ENCODE measurements around the gene HDHD3.

DNA sequence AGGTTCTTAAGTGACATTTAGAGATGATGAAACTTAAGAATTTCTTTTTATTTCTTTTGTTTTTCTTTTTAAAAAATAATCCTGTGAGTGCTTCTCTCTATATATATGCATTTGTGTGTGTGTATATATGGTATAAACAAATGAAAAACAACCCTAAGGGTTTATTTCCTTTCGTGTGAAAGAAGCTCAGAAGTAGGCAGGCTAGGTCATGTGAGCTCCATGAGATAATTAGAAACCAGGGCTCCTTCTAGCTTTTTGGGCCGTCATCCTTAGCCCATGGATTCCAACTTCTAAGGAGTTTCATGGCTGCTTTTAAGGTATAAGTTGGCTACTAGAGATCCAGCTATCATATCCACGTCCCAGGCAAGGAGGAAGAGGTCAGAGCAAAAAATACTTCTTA is 44.9 kb upstream of the HDHD3 start:
- no peak for TF ChIP-seq MXI1 (IDR thresholded peaks at IDR 0.05; ENCODE audit: low read depth, low read length)
- TF ChIP-seq, protein P1, sequence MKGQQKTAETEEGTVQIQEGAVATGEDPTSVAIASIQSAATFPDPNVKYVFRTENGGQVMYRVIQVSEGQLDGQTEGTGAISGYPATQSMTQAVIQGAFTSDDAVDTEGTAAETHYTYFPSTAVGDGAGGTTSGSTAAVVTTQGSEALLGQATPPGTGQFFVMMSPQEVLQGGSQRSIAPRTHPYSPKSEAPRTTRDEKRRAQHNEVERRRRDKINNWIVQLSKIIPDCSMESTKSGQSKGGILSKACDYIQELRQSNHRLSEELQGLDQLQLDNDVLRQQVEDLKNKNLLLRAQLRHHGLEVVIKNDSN (IDR thresholded peaks at IDR 0.05; ENCODE audit: borderline replicate concordance, low read depth) = no peak
- TF ChIP-seq EZH2phosphoT487 (IDR thresholded peaks at IDR 0.05; ENCODE audit: borderline replicate concordance, low read depth) = no peak
- TF ChIP-seq RXRA (IDR thresholded peaks at IDR 0.05; ENCODE audit: borderline replicate concordance, low read depth) = no peak
- TF ChIP-seq, protein P2, sequence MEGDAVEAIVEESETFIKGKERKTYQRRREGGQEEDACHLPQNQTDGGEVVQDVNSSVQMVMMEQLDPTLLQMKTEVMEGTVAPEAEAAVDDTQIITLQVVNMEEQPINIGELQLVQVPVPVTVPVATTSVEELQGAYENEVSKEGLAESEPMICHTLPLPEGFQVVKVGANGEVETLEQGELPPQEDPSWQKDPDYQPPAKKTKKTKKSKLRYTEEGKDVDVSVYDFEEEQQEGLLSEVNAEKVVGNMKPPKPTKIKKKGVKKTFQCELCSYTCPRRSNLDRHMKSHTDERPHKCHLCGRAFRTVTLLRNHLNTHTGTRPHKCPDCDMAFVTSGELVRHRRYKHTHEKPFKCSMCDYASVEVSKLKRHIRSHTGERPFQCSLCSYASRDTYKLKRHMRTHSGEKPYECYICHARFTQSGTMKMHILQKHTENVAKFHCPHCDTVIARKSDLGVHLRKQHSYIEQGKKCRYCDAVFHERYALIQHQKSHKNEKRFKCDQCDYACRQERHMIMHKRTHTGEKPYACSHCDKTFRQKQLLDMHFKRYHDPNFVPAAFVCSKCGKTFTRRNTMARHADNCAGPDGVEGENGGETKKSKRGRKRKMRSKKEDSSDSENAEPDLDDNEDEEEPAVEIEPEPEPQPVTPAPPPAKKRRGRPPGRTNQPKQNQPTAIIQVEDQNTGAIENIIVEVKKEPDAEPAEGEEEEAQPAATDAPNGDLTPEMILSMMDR (IDR thresholded peaks at IDR 0.05) = no peak
- no peak for TF ChIP-seq TAF1 (IDR thresholded peaks at IDR 0.05; ENCODE audit: borderline replicate concordance, low read depth, low read length)

Measured in SK-N-SH (cell line).